Measurements from ENCODE around the gene AFMID. TPM values are rescaled to one million over a fixed set of nuclear protein-coding genes. Genes with fewer than 3 reads are reported as not detected.

Gene AFMID
- total and polyA plus RNA-seq, 2 donors (not counting 3 experiments of a cell fraction or from before 2014, with no cell fraction given): 33.5 to 42.9 TPM

GRCh38 chr17:78173097-78173715 is 14.0 kb upstream of the AFMID start:
- dilution Hi-C loops (cut with MboI; ENCODE audit: extremely low pct_ligation_motif_present, low sequenced_read_pairs) (no loop called here), intact Hi-C loops (cut with micrococcal nuclease) (no loop called here)
- Histone ChIP-seq H3K9me1 (replicated peaks; ENCODE audit: control insufficient read depth, extremely low read depth, insufficient read depth, low read length) (no peaks in the 10 kb centered on the region), H2AFZ (ENCODE audit: low read depth, low read length) (no peak overlapping the region), H3K9me3 (replicated peaks; ENCODE audit: control insufficient read depth, insufficient read depth, low read length) (no peaks in the 10 kb centered on the region), H3K4me2 (ENCODE audit: insufficient read depth, low read length) (no peak overlapping the region), H3K9ac (replicated peaks; ENCODE audit: extremely low read depth, insufficient read depth, low read length) (no peak overlapping the region), H3K27me3 (ENCODE audit: control insufficient read depth in 2 of 2, insufficient read depth in 2 of 2, low read length in 2 of 2) (no peaks in the 10 kb centered on the region), H3K27ac (ENCODE audit: insufficient read depth, low read depth, low read length) (no peak overlapping the region), H3K4me1 (ENCODE audit: control insufficient read depth, extremely low read depth, insufficient read depth, low read length) (peaks cover 8% of the 10 kb centered on the region), H4K20me1 (replicated peaks; ENCODE audit: control insufficient read depth, extremely low read depth, insufficient read depth, low read length) (no peaks in the 10 kb centered on the region), H3K4me3 (replicated peaks in 1 of 3; ENCODE audit: insufficient read depth in 1 of 3, low read depth in 1 of 3, low read length in 3 of 3) (no peak overlapping the region), H3K36me3 (ENCODE audit: control insufficient read depth in 2 of 2, extremely low read depth in 1 of 2, insufficient read depth in 2 of 2, low read length in 2 of 2) (peaks cover 0 to 6% of the 10 kb centered on the region in 2 experiments), H3K79me2 (ENCODE audit: control insufficient read depth, insufficient read depth, low read length) (no peaks in the 10 kb centered on the region)
- FAIRE-seq (no peak), DNase-seq (ENCODE audit: low read depth, low spot score) (no peak)
- TF ChIP-seq MYC (IDR thresholded peaks at IDR 0.05; ENCODE audit: low read depth, low read length) (no peak), POLR2A (IDR thresholded peaks at IDR 0.05; ENCODE audit: low read depth, low read length) (no peak), MAX (IDR thresholded peaks at IDR 0.05; ENCODE audit: insufficient read depth, insufficient read length) (no peak), GATA2 (IDR thresholded peaks at IDR 0.05; ENCODE audit: insufficient read depth, insufficient read length, low read depth, low read length) (no peak), EZH2 (IDR thresholded peaks at IDR 0.05; ENCODE audit: borderline replicate concordance, low read depth, low read length, severe bottlenecking) (no peak), CTCF (IDR thresholded peaks at IDR 0.05; ENCODE audit: extremely low read depth in 1 of 2, insufficient read depth in 1 of 2, low read depth in 1 of 2, low read length in 2 of 2) (no peak), JUN (IDR thresholded peaks at IDR 0.05; ENCODE audit: borderline replicate concordance, insufficient read depth, insufficient read length, low read depth) (no peak), POLR2AphosphoS5 (IDR thresholded peaks at IDR 0.05; ENCODE audit: insufficient read depth, low read depth, low read length) (no peak), FOS (IDR thresholded peaks at IDR 0.05; ENCODE audit: borderline replicate concordance, insufficient read depth, low read length) (no peak)
- CTCF ChIA-PET: interaction anchor here (2.5 kb wide), 1 partner anchor 77 kb away, joined by 21 read pairs; no protein-coding TSS in a partner anchor
- POLR2A ChIA-PET: no interaction called here
- BruUV-seq (replicated peaks): no TSS peak
